ENCODE results near the gene TAPBP. TPM values are rescaled to one million over a fixed set of nuclear protein-coding genes. Genes with fewer than 3 reads are reported as not detected.

TAPBP gene
- total and polyA plus RNA-seq, 2 donors from 2014 or later, result 53.5 to 217 TPM

DNA sequence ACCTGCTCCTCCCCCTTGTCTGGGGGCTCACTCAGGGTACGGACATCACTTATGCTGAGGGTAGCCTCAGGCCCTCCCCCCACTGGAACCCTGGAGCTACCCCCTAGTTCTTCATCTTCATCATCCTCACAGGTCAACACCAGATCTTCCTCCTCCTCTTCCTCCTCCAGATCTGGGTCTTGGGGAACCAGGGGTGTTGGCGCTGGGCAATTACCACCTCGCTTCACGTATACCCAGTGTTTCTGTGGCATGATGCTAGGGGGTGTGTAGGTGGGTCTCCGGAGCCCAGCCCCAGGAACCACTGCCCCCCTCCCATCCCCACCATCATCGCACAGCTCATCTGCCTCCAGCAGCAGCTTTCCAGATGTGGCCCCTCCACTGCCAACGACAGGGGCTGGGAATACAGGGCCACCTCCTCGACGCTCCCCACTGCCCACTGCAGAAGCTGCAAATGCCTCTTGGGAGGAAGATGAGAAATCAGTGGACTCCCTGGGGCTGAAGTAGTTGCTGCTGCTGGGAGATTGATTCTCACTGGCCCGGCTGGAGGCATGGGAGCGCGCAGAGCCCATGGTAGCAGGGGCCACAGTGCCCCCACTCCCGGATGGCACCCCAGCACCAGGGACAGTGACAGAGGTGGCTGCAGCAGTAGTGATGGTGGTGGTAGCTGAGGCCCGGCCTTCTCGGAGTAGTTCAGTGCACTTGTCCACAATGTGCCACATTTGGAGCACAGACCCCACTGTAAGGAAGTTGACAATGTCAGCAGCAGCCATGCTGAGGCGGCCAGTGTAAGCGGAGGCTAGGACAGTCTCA, 2.1 kb upstream of the TAPBP start:
- intact Hi-C loops (cut with DNase I), result no loop called here
- no peak for FAIRE-seq
- Histone ChIP-seq H3K27me3 (ENCODE audit: control insufficient read depth, insufficient read depth, low read length) (no peaks in the 10 kb centered on the region), H3K4me3 (ENCODE audit: low read length in 3 of 3) (no peak overlapping the region), H3K9ac (ENCODE audit: low read length in 3 of 3) (no peak overlapping the region), H3K9me3 (ENCODE audit: control insufficient read depth in 2 of 3, insufficient read depth in 1 of 3, low read length in 3 of 3) (no peaks in the 10 kb centered on the region), H3K4me1 (ENCODE audit: control insufficient read depth in 2 of 3, insufficient read depth in 2 of 3, low read depth in 1 of 3, low read length in 3 of 3) (peaks cover 0 to 38% (median 12%) of the 10 kb centered on the region in 3 donors), H3K36me3 (ENCODE audit: control insufficient read depth in 2 of 3, insufficient read depth in 3 of 3, low read length in 3 of 3) (peaks cover 5 to 17% (median 11%) of the 10 kb centered on the region in 3 donors), H3K27ac (ENCODE audit: low read depth in 2 of 2, low read length in 2 of 2) (no peak overlapping the region)
- peak in 2 of 5 donors; percentile 66 to 76 for DNase-seq
- TF ChIP-seq, protein P1, sequence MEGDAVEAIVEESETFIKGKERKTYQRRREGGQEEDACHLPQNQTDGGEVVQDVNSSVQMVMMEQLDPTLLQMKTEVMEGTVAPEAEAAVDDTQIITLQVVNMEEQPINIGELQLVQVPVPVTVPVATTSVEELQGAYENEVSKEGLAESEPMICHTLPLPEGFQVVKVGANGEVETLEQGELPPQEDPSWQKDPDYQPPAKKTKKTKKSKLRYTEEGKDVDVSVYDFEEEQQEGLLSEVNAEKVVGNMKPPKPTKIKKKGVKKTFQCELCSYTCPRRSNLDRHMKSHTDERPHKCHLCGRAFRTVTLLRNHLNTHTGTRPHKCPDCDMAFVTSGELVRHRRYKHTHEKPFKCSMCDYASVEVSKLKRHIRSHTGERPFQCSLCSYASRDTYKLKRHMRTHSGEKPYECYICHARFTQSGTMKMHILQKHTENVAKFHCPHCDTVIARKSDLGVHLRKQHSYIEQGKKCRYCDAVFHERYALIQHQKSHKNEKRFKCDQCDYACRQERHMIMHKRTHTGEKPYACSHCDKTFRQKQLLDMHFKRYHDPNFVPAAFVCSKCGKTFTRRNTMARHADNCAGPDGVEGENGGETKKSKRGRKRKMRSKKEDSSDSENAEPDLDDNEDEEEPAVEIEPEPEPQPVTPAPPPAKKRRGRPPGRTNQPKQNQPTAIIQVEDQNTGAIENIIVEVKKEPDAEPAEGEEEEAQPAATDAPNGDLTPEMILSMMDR (IDR thresholded peaks at IDR 0.05; ENCODE audit: borderline replicate concordance, extremely low read depth, insufficient read depth), result no peak

DNA sequence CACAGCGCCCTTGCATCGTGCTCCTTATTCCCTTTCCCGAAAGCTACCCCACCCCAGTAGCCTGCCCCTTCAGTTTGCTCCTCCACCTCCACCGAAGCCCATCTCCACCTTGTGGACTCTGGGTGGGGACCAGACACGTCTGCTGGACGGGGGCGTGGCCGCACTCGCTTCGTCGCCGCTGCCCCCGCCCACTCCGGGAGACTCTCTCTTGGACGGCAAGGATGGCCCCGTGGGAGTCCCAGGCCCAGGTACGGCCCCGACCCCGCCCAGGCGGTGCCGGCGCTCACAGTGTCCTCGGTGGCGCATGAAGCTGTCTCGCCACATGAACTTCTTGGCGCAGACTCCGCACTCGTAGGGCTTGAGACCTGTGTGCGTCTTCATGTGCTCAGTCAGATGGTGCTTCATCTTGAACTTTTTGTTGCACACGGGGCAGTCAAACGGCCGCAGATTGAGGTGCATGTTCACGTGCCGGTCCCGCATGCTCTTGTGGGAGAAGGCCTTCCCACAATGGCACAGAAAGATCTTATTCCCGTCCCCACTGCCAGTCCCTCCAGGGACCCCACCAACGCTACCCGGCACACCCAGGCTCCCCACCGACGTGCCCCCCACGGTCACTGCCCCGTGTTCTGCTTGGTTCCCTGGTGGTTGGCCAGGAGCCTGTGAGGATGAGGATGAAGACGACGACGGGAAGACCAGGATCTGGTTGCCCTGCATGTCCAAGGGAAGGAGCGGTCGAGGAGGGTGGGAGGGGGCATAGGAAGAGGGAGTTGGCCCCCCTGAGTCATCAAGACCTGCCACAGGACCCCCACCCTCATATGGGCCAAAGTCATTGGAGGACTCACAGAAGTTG, 1.3 kb upstream of the TAPBP start:
- DNase-seq (peak in 2 of 5 donors; percentile 82 to 90), FAIRE-seq (no peak)
- H3K27me3 ChIP-seq (ENCODE audit: control insufficient read depth, insufficient read depth, low read length), result no peaks in the 10 kb centered on the region
- TF ChIP-seq, protein P1 (IDR thresholded peaks at IDR 0.05; ENCODE audit: borderline replicate concordance, extremely low read depth, insufficient read depth), result no peak
- no peaks in the 10 kb centered on the region for H3K9me3 ChIP-seq (ENCODE audit: control insufficient read depth in 2 of 3, insufficient read depth in 1 of 3, low read length in 3 of 3)
- peak overlapping the region; percentile 93 to 98 for H3K27ac ChIP-seq (ENCODE audit: low read depth in 2 of 2, low read length in 2 of 2)
- H3K4me3 ChIP-seq (ENCODE audit: low read length in 3 of 3), result peak overlapping the region; percentile 70 to 96 (median 90)
- peaks cover 5 to 14% (median 11%) of the 10 kb centered on the region in 3 donors for H3K36me3 ChIP-seq (ENCODE audit: control insufficient read depth in 2 of 3, insufficient read depth in 3 of 3, low read length in 3 of 3)
- H3K9ac ChIP-seq (ENCODE audit: low read length in 3 of 3), result peak overlapping the region in 1 of 3 donors; percentile 94
- peaks cover 0 to 35% (median 12%) of the 10 kb centered on the region in 3 donors for H3K4me1 ChIP-seq (ENCODE audit: control insufficient read depth in 2 of 3, insufficient read depth in 2 of 3, low read depth in 1 of 3, low read length in 3 of 3)
- intact Hi-C loops (cut with DNase I), result no loop called here

DNA sequence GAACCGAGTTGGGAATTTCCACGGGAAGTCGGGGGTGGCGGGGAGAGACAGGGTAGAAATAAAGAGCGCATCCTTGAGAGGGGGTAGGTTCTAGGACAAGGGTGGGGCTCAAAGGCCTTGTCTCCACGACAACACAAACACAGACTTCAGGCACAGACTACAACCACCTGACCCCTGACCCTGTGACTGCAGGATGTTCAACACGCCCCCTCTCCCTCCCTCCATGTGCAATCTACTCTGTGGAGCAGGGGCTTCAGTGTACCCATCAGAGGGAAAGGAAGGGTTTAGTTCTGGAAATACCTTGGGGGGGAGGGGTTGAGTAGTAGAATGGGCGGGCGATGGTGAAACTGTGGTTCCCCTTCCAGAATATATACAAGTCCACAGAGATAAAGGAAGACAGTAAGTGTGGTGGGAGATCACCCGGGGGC, 651 bp upstream of the TAPBP start:
- peaks cover 0 to 8% (median 4%) of the 10 kb centered on the region in 3 donors for H3K36me3 ChIP-seq (ENCODE audit: control insufficient read depth in 2 of 3, insufficient read depth in 3 of 3, low read length in 3 of 3)
- H3K9me3 ChIP-seq (ENCODE audit: control insufficient read depth in 2 of 3, insufficient read depth in 1 of 3, low read length in 3 of 3), result no peaks in the 10 kb centered on the region
- H3K9ac ChIP-seq (ENCODE audit: low read length in 3 of 3), result peak overlapping the region; percentile 39 to 94 (median 55)
- peak overlapping the region; percentile 93 to 98 for H3K27ac ChIP-seq (ENCODE audit: low read depth in 2 of 2, low read length in 2 of 2)
- TF ChIP-seq, protein P1 (IDR thresholded peaks at IDR 0.05; ENCODE audit: borderline replicate concordance, extremely low read depth, insufficient read depth), result no peak
- H3K4me1 ChIP-seq (ENCODE audit: control insufficient read depth in 2 of 3, insufficient read depth in 2 of 3, low read depth in 1 of 3, low read length in 3 of 3), result peaks cover 0 to 35% (median 12%) of the 10 kb centered on the region in 3 donors
- H3K27me3 ChIP-seq (ENCODE audit: control insufficient read depth, insufficient read depth, low read length), result no peaks in the 10 kb centered on the region
- intact Hi-C loops (cut with DNase I), result no loop called here
- peak overlapping the region; percentile 70 to 96 (median 90) for H3K4me3 ChIP-seq (ENCODE audit: low read length in 3 of 3)
- no peak for FAIRE-seq
- DNase-seq, result peak; percentile 66 to 92 (median 83)
